Keratinocyte (primary cell): ENCODE results near the gene DBNL. TPM values are rescaled to one million over a fixed set of nuclear protein-coding genes. Genes with fewer than 3 reads are reported as not detected.

Experiments used
- DNase-seq: peaks from one replicate; pipeline ENCODE4 v3.0.0-alpha.2; 2011; ENCODE audit warnings: low read depth, missing footprints, low spot score
- FAIRE-seq: peaks from 2 replicates; lab custom pipeline; 2011; peaks lifted over from hg19 to GRCh38; lab: Jason Lieb, UNC
- H2AFZ ChIP-seq: 2 replicates; pipeline ENCODE4 v1.6.0; 2012; ENCODE audit warnings: low read length, control low read depth, inconsistent platforms; ENCODE audit not compliant: control insufficient read depth
- H3K27ac ChIP-seq: 2 replicates; pipeline ENCODE4 v1.5.1; 2011; ENCODE audit warnings: low read length; ENCODE audit not compliant: control insufficient read depth, insufficient read depth
- H3K27me3 ChIP-seq: 3 replicates; pipeline ENCODE4 v1.6.0; 2011; ENCODE audit warnings: low read length; ENCODE audit not compliant: control insufficient read depth, insufficient read depth; ENCODE audit errors: extremely low read depth
- H3K36me3 ChIP-seq, 2 experiments: 2 replicates in 1 of 2; 3 replicates in 1 of 2; pipeline ENCODE4 v1.5.1; 2011; ENCODE audit warnings: low read length in 2 of 2, mild to moderate bottlenecking in 1 of 2; ENCODE audit not compliant: control insufficient read depth in 2 of 2, insufficient read depth in 2 of 2; ENCODE audit errors: extremely low read depth in 1 of 2
- H3K4me1 ChIP-seq: 3 replicates; pipeline ENCODE4 v1.5.1; 2011; ENCODE audit warnings: low read length; ENCODE audit not compliant: control insufficient read depth, insufficient read depth; ENCODE audit errors: extremely low read depth
- H3K4me2 ChIP-seq: 3 replicates; pipeline ENCODE4 v1.6.0; 2011; ENCODE audit warnings: low read depth, low read length; ENCODE audit not compliant: control insufficient read depth, insufficient read depth; ENCODE audit errors: extremely low read depth
- H3K4me3 ChIP-seq, 3 experiments: fragments of 200-600 bp in 1 of 3; sonication (generic) in 1 of 3; 2 replicates in 2 of 3; 3 replicates in 1 of 3; pipeline ENCODE4 v1.5.1; 2011 to 2016; ENCODE audit warnings: low read length in 3 of 3, mild to moderate bottlenecking in 3 of 3, control low read depth in 2 of 3, inconsistent platforms in 1 of 3, low read depth in 1 of 3, mixed read lengths in 1 of 3, mixed run types in 1 of 3, moderate library complexity in 1 of 3; ENCODE audit not compliant: control insufficient read depth in 2 of 3, insufficient read depth in 2 of 3; ENCODE audit errors: extremely low read depth in 1 of 3
- H3K79me2 ChIP-seq: 2 replicates; pipeline ENCODE4 v1.6.0; 2012; ENCODE audit warnings: low read length; ENCODE audit not compliant: control insufficient read depth, insufficient read depth
- H3K9ac ChIP-seq: 3 replicates; pipeline ENCODE4 v1.6.0; 2011; ENCODE audit warnings: low read length; ENCODE audit not compliant: control insufficient read depth, insufficient read depth; ENCODE audit errors: extremely low read depth
- H3K9me1 ChIP-seq: 3 replicates; pipeline ENCODE4 v1.6.0; 2011; ENCODE audit warnings: low read length; ENCODE audit not compliant: control insufficient read depth, insufficient read depth; ENCODE audit errors: extremely low read depth
- H3K9me3 ChIP-seq: 2 replicates; pipeline ENCODE4 v1.5.1; 2012; ENCODE audit warnings: low read depth, low read length; ENCODE audit not compliant: control insufficient read depth
- H4K20me1 ChIP-seq: 3 replicates; pipeline ENCODE4 v1.6.0; 2011; ENCODE audit warnings: low read length; ENCODE audit not compliant: control insufficient read depth, insufficient read depth; ENCODE audit errors: extremely low read depth
- EZH2 ChIP-seq: IDR thresholded peaks from one replicate; pipeline ENCODE4 v1.6.1; 2012; ENCODE audit warnings: inconsistent platforms, mild to moderate bottlenecking, low read length, moderate library complexity
- dilution Hi-C: fragments of 300-500 bp; cut with MboI; formaldehyde crosslinking; loops from one replicate; pipeline ENCODE4 v1.7.0; 2020; ENCODE audit warnings: low sequenced_read_pairs; ENCODE audit not compliant: extremely low pct_ligation_motif_present
- polyA plus RNA-seq, 5 experiments: library from polyadenylated mRNA; depleted of rRNA in 3 of 5; stranded (reverse) in 3 of 5; stranded (forward) in 1 of 5; unstranded in 1 of 5; fragments of >200 nt; gene quantifications; 1 replicate in 1 of 5; 2 replicates in 3 of 5; 3 replicates in 1 of 5; pipeline versions ENCODE4 v1.2.1 to v1.2.3, GENCODE V29; 2011 to 2012; ENCODE audit warnings: missing spikeins in 2 of 5, low read depth in 1 of 5, low replicate concordance in 1 of 5
- TF ChIP-seq, protein P1 (sequence below), 3 experiments: IDR thresholded peaks in 1 of 3; conservative IDR thresholded peaks in 1 of 3; optimal IDR thresholded peaks in 1 of 3; 2 replicates in 2 of 3; 3 replicates in 1 of 3; pipeline versions ENCODE3 to v1.5.1; 2011; ENCODE audit warnings: low read length in 3 of 3, mild to moderate bottlenecking in 3 of 3, moderate library complexity in 2 of 3, control low read depth in 1 of 3, inconsistent platforms in 1 of 3; ENCODE audit not compliant: insufficient read depth in 2 of 3; ENCODE audit errors: extremely low read depth in 1 of 3

The DBNL gene
- polyA plus RNA-seq, 1 donor (not counting 4 experiments of a cell fraction or from before 2014, with no cell fraction given), result 76.1 TPM

DNA sequence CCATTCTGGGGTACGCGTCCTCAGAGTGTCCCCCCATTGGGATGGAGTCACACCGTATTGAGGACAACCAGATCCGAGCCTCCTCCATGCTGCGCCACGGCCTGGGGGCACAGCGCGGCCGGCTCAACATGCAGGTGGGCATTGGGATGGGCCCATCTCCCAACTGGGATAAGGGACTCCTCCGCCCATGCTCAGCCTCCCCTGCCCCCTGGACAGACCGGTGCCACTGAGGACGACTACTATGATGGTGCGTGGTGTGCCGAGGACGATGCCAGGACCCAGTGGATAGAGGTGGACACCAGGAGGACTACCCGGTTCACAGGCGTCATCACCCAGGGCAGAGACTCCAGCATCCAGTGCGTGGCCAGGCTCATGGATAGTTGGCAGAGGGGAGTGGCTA, 65.5 kb downstream of the DBNL start:
- Histone ChIP-seq H3K27ac (no peak overlapping the region), H3K4me2 (no peak overlapping the region), H3K36me3 (peaks cover 2 to 6% of the 10 kb centered on the region in 2 experiments), H4K20me1 (no peaks in the 10 kb centered on the region), H3K9me3 (no peaks in the 10 kb centered on the region), H3K9me1 (no peaks in the 10 kb centered on the region), H3K4me3 (no peak overlapping the region), H3K4me1 (peaks cover 7% of the 10 kb centered on the region), H3K9ac (no peak overlapping the region), H3K27me3 (peaks cover 2% of the 10 kb centered on the region), H3K79me2 (no peaks in the 10 kb centered on the region), H2AFZ (no peak overlapping the region)
- DNase-seq, result no peak
- FAIRE-seq, result no peak
- dilution Hi-C loops, result no loop called here
- TF ChIP-seq EZH2, result no peak
- TF ChIP-seq, protein P1, sequence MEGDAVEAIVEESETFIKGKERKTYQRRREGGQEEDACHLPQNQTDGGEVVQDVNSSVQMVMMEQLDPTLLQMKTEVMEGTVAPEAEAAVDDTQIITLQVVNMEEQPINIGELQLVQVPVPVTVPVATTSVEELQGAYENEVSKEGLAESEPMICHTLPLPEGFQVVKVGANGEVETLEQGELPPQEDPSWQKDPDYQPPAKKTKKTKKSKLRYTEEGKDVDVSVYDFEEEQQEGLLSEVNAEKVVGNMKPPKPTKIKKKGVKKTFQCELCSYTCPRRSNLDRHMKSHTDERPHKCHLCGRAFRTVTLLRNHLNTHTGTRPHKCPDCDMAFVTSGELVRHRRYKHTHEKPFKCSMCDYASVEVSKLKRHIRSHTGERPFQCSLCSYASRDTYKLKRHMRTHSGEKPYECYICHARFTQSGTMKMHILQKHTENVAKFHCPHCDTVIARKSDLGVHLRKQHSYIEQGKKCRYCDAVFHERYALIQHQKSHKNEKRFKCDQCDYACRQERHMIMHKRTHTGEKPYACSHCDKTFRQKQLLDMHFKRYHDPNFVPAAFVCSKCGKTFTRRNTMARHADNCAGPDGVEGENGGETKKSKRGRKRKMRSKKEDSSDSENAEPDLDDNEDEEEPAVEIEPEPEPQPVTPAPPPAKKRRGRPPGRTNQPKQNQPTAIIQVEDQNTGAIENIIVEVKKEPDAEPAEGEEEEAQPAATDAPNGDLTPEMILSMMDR (optimal IDR thresholded peaks at IDR 0.05 in 1 of 3, IDR thresholded peaks at IDR 0.05 in 1 of 3, conservative IDR thresholded peaks at IDR 0.05 in 1 of 3; ENCODE audit: extremely low read depth in 1 of 3, insufficient read depth in 2 of 3, low read length in 3 of 3), result no peak

DNA sequence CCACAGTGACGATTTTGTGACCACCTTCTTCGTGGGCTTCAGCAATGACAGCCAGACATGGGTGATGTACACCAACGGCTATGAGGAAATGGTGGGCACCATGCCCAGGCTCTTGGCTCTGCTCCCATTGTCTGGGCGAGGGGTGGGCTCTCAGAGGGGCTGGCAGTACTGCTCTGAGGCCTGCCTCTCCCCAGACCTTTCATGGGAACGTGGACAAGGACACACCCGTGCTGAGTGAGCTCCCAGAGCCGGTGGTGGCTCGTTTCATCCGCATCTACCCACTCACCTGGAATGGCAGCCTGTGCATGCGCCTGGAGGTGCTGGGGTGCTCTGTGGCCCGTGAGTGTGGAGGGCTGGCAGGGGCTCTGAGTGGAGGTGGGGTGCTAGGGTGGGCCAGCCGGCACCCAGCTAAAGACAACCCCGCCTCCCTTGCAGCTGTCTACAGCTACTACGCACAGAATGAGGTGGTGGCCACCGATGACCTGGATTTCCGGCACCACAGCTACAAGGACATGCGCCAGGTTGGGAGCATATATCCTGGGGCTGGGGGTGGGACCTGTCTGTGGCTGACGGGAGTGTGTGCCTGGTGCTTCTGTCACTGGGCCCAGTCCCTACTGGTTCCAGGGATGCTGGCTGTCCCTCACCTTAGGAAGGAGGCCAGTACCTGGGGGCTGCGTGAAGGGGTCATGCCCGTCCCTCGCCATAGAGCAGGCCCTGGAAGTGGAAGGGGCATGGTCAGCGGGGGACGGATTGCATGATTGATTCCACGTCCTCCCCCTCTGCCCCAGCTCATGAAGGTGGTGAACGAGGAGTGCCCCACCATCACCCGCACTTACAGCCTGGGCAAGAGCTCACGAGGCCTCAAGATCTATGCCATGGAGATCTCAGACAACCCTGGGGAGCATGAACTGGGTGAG, 66.5 kb downstream of the DBNL start:
- no peak overlapping the region for H2AFZ ChIP-seq
- no peak overlapping the region for H3K27ac ChIP-seq
- DNase-seq (no peak), FAIRE-seq (no peak)
- no peak overlapping the region for H3K4me3 ChIP-seq
- H3K4me2 ChIP-seq, result no peak overlapping the region
- no peaks in the 10 kb centered on the region for H3K79me2 ChIP-seq
- TF ChIP-seq, protein P1 (optimal IDR thresholded peaks at IDR 0.05 in 1 of 3, IDR thresholded peaks at IDR 0.05 in 1 of 3, conservative IDR thresholded peaks at IDR 0.05 in 1 of 3; ENCODE audit: extremely low read depth in 1 of 3, insufficient read depth in 2 of 3, low read length in 3 of 3), result no peak
- TF ChIP-seq EZH2, result no peak
- dilution Hi-C loops, result no loop called here
- H3K27me3 ChIP-seq, result no peaks in the 10 kb centered on the region
- no peaks in the 10 kb centered on the region for H4K20me1 ChIP-seq
- H3K9me3 ChIP-seq, result no peaks in the 10 kb centered on the region
- H3K9ac ChIP-seq, result no peak overlapping the region
- no peaks in the 10 kb centered on the region for H3K4me1 ChIP-seq
- H3K9me1 ChIP-seq, result no peaks in the 10 kb centered on the region
- H3K36me3 ChIP-seq, result peaks cover 4 to 11% of the 10 kb centered on the region in 2 experiments

Other genes with a start within 250 kb of the DBNL start
- gene MRPS24, start 175.2 kb upstream of the DBNL start, polyA plus RNA-seq, result 94.8 to 113 TPM (median 104 TPM) in 3 replicates
- gene URGCP, start 138.1 kb upstream of the DBNL start, polyA plus RNA-seq, result 24.8 to 29.7 TPM (median 27.6 TPM) in 3 replicates
- 7.9 to 11.0 TPM (median 8.1 TPM) in 3 replicates for gene UBE2D4, start 118.3 kb upstream of the DBNL start, polyA plus RNA-seq
- gene SPDYE1, start 46.8 kb upstream of the DBNL start, polyA plus RNA-seq, result not detected in 3 replicates
- gene PGAM2, start 20.9 kb downstream of the DBNL start, polyA plus RNA-seq, result not detected in 3 replicates
- 4.7 to 5.9 TPM (median 4.8 TPM) in 3 replicates for gene POLM, start 37.8 kb downstream of the DBNL start, polyA plus RNA-seq
- 0.03 to 0.18 TPM (median 0.03 TPM) in 3 replicates for gene AEBP1, start 59.6 kb downstream of the DBNL start, polyA plus RNA-seq
- gene POLD2, start 78.8 kb downstream of the DBNL start, polyA plus RNA-seq, result 140 to 158 TPM (median 152 TPM) in 3 replicates
- gene MYL7, start 96.6 kb downstream of the DBNL start, polyA plus RNA-seq, result 0.19 to 2.9 TPM (median 0.59 TPM) in 3 replicates
- 0.03 TPM in 1 of 3 replicates, not detected in the others for gene GCK, start 144.7 kb downstream of the DBNL start, polyA plus RNA-seq
- 139 to 192 TPM (median 148 TPM) in 3 replicates for gene YKT6, start 156.3 kb downstream of the DBNL start, polyA plus RNA-seq